SIG-M5 (cell line): ENCODE measurements around the gene RGS19.

ENCODE experiments used
- DNase-seq: peaks from one replicate; lab custom pipeline; 2025; lab: John Stamatoyannopoulos, UW

Gene RGS19

DNA sequence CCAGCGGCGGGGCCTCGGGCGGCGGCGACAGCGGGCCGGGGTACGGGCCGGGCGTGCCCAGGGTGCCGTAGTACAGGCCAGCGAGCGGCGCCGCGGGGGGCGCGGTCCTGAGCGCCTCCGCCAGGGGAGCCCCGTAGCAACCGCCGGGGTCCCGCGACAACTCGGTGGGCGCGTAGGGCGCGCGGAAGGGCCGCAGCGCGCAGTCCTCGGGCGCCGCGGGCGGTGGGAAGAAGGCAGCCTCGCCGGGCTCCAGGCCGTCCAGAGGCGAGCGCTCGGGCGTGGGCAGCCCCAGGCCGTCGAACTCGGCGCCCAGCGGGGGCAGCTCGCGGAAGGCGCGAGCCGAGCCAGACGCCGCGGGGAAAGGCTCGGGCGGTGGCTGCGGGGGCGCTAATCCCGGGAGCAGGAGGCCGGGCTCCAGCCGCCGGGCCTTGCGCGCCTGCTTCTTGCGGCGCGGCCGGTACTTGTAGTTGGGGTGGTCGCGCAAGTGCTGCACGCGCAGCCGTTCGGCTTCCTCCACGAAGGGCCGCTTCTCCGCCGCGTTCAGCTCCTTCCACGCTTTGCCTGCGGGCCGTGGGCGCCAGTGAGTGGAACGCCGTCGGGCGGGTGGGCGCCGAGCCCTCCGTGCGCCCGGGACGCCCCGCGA is 30.8 kb downstream of the RGS19 start:
- no peak for DNase-seq

- DNase-seq = no peak
Measured at GRCh38 chr20:64047968-64048401, 31.3 kb downstream of the RGS19 start.

- DNase-seq = no peak
Measured at GRCh38 chr20:64047046-64047389, 32.3 kb downstream of the RGS19 start.

GRCh38 chr20:64045346-64046011 is 33.8 kb downstream of the RGS19 start:
- DNase-seq = no peak

- no peak for DNase-seq
Measured at GRCh38 chr20:64044484-64045247, 34.7 kb downstream of the RGS19 start.

GRCh38 chr20:64043768-64044167 is 35.5 kb downstream of the RGS19 start:
- no peak for DNase-seq

DNA sequence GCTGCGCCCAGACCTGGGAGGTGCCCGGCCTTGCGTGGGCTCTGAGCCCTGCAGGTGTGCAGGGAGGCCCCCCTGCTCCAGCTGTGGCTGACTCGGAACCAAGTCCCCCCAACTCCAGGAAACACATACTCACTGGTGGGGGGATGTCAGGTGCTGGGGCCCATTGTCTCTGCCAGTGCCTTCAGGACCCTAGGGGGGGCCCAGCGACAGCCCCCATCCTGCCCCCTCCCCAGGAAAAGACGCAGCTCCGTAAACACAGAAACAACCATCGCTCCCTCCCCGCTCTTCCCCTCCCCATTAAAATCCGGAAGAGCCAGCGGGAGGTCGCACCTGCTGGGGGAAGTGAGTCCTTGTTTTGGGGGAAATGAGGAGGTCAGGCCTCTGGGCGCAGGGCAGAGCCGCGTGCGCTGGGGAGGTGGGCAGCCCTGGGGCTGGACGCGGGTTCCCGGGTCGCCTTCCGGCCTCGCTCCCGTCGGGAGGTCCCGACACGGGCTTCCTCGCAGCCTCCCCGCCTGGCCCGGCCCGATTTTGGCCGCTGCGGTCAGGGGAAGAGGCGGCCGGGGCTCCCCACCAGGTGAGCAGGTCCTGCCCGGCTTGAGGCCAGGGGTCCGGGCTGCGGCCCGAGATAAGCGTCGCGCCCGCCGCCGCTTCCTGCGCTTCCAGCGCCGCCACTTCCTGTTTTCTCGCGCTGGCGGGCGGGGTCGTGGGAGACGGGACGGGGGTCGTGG is 37.1 kb downstream of the RGS19 start:
- no peak for DNase-seq

DNA sequence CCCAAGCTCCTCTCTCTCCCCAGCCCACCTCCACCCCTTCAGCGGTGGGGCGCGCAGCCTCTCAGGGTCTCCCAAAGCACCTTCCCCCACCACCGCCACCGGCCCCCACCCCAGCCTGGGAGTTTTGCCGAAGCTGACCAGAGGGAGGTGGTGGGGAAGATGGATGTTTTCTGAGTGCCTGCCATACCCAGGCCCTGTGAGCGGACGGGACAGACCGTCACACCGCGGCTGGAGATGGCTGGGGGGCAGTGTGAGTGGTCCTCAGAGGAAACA is 37.6 kb downstream of the RGS19 start:
- no peak for DNase-seq

GRCh38 chr20:64041040-64041780 is 38.1 kb downstream of the RGS19 start:
- DNase-seq = no peak

DNA sequence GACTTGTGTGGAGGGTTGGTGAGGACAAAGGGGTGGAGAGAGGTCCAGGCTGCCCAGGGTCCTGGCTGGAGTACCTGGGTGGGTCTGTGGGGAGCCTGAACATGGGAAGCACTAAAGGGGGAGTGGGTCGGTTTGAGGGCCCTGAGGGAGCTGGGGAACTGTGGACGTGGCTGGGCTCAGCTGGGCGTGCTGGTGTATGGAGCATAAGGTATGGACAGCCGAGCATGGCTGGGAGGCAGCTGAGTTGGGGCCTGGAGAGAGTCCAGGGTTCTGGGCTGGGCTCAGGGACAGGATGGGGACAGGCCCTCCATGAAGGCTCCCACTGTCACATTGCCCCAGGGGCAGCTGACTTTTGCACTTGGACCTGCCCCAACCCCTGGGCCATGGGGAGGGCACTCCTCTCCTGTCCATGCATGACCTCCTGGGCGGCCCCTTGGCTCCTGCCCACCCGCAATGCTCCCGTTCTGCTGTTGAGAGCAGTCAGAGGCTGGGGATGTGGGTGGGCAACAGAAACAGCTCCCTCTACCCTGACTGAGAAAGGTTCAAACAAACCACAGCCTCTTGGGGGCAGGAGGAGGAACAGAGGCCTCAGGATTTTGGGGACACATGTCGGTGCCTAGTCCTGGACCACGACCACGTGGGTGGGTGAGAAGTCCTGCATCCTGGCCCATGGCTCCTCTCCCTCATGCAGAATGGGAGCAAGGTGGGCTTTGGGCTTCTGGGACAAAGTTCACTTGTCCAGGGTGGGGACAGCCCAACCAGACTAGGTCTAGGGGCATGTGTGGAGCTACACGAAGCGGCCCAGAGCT is 38.9 kb downstream of the RGS19 start:
- DNase-seq = no peak

- no peak for DNase-seq
Measured at GRCh38 chr20:64039293-64040160, 39.8 kb downstream of the RGS19 start.

- DNase-seq = no peak
Measured at GRCh38 chr20:64038565-64039292, 40.6 kb downstream of the RGS19 start.

- no peak for DNase-seq
Measured at GRCh38 chr20:64038224-64038564, 41.1 kb downstream of the RGS19 start.

- no peak for DNase-seq
Measured at GRCh38 chr20:64037498-64038213, 41.7 kb downstream of the RGS19 start.

- DNase-seq = no peak
Measured at GRCh38 chr20:64037199-64037497, 42.2 kb downstream of the RGS19 start.

DNA sequence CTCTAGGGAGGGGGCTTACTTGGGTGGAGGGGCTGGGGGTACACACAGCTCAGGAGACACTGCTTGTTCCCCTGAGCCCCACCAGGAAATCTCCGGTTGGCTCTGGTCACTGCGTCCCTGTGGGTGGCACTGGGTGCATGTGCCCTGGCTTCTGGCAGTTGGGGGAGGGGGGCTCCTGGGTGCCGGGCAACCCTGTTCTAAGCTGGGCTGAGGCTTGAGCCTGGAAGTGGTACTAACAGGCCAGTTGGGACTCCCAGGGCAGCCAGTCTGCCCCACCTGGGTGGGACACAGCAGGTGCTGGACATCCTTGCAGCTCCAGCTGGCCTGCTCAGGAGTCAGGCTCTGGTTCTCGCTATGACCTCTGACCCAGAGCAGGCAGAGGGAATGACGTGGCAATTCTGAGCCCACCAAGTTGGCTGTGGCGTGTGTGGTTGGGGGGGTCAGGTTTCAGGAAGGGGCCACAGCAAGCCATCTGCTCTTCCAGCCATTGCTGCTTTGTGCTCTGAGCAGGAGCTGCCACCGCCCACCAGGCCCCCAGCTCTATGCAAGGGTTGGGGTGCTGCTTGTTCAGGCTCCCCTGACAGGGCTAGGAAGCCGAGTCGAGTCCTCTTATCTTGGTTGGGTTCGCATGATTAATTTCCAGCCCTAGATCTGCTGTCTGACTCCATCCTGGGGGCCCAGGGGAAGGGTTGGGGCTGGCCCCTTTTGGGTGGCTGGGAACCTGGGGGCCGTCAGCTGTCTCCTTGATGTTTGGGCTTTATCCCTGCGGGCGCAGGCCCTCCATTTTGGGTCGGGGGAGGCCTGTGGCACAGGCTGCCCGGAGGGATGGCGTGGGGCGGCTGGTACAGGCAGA is 42.7 kb downstream of the RGS19 start:
- no peak for DNase-seq

DNA sequence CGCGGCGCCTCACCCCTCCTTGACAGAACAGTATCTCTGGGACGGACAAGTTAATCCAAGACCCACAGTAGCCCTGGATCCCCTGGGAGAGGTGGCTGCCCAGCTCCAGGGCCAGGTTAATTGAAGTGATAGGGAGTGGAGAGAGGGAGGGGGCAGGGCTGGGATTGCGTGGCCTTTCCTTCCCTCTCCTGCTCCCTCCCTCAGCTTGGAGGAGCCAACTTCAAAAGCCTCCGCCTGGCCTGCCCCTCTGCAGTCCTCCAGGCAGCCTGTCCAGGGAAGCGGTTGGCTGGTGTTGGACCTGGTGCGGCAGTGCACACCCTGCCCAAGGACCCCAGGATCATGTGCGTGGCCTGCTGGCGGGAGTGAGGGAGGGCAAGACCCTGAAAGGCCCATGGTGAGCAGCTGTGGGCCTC is 43.4 kb downstream of the RGS19 start, which contains the start of gene C20orf204:
TSS of gene C20orf204 (plus strand) at position 250 of the 413 bp plus-strand sequence. CDS start at position 392, 142 bp downstream.
- no peak for DNase-seq
